ENCODE measurements around the gene AP1G2.
"Not testable (repeated sequence)": the region's sequence is repeated elsewhere in the genome, so short reads cannot be mapped to it uniquely, and the experiment has no call there.

Gene AP1G2

GRCh38 chr14:23600322-23600707, 32.7 kb upstream of the AP1G2 start:
- DNase-seq = no peak

GRCh38 chr14:23594191-23594590, 26.6 kb upstream of the AP1G2 start:
- DNase-seq = not testable (repeated sequence)

GRCh38 chr14:23590198-23590597, 22.6 kb upstream of the AP1G2 start:
- no peak for DNase-seq

GRCh38 chr14:23589606-23590005, 22.0 kb upstream of the AP1G2 start:
- DNase-seq = no peak

- peak; percentile 69 to 90 for DNase-seq
Measured at GRCh38 chr14:23588884-23589598, 21.4 kb upstream of the AP1G2 start.

GRCh38 chr14:23584527-23585203, 17.1 kb upstream of the AP1G2 start:
- DNase-seq = not testable (repeated sequence)

GRCh38 chr14:23583761-23584526, 16.4 kb upstream of the AP1G2 start:
- DNase-seq = not testable (repeated sequence)

- DNase-seq = no peak
Measured at GRCh38 chr14:23582906-23583760, 15.5 kb upstream of the AP1G2 start.

GRCh38 chr14:23580948-23581281, 13.3 kb upstream of the AP1G2 start:
- no peak for DNase-seq

GRCh38 chr14:23580152-23580926, 12.7 kb upstream of the AP1G2 start:
- DNase-seq = no peak

- DNase-seq = no peak
Measured at GRCh38 chr14:23579739-23580138, 12.1 kb upstream of the AP1G2 start.

- DNase-seq = no peak
Measured at GRCh38 chr14:23579311-23579630, 11.7 kb upstream of the AP1G2 start.

GRCh38 chr14:23578560-23579310, 11.1 kb upstream of the AP1G2 start, which contains the start of gene JPH4:
Gene JPH4, minus strand, starts transcription at chr14:23578790. Its CDS starts 1,337 bp downstream, at chr14:23577453.
- no peak for DNase-seq

GRCh38 chr14:23577710-23578392, 10.3 kb upstream of the AP1G2 start:
- DNase-seq = no peak

- DNase-seq = no peak
Measured at GRCh38 chr14:23577004-23577681, 9.6 kb upstream of the AP1G2 start.

GRCh38 chr14:23573384-23574015, 5.9 kb upstream of the AP1G2 start:
- no peak for DNase-seq

GRCh38 chr14:23572836-23573235, 5.2 kb upstream of the AP1G2 start:
- peak; percentile 56 to 74 for DNase-seq

- DNase-seq = peak in 1 of 2 donors; percentile 34
Measured at GRCh38 chr14:23572524-23572828, 4.9 kb upstream of the AP1G2 start.

- DNase-seq = no peak
Measured at GRCh38 chr14:23571701-23572523, 4.3 kb upstream of the AP1G2 start.
